GM12878 (cell line): ENCODE results near the gene IGF2BP1. TPM values are rescaled to one million over a fixed set of nuclear protein-coding genes. Genes with fewer than 3 reads are reported as not detected.

Experiments
- ATAC-seq: fragments of 200-7000 bp; cut with Tn5 transposase; 3 replicates; pipeline ENCODE4 v1.9.1; 2020; ENCODE audit warnings: mild to moderate bottlenecking, moderate library complexity
- BruUV-seq: library from RNA; stranded (reverse); fragments of 400-500 nt; replicated peaks from 2 replicates; lab custom pipeline; 2021; lab: Mats Ljungman, UMichigan
- CTCF ChIA-PET: fragments of 300-600 bp; sonication (Branson Sonifier 250); formaldehyde crosslinking; extraction: SDS; loops from one replicate; lab custom pipeline; 2021; ENCODE audit warnings: inconsistent platforms; lab: Yijun Ruan, JAX
- POLR2A ChIA-PET: fragments of 350-600 bp; formaldehyde crosslinking; extraction: SDS; loops from one replicate; lab custom pipeline; 2021; ENCODE audit warnings: inconsistent platforms; lab: Charles Lee
- RAD21 ChIA-PET: fragments of 300-600 bp; sonication (Branson Sonifier 250); formaldehyde crosslinking; loops from one replicate; lab custom pipeline; 2023; ENCODE audit warnings: antibody characterized with exemption; ENCODE audit not compliant: unreplicated experiment; lab: Charles Lee
- SMC1A ChIA-PET: fragments of 300-600 bp; sonication (Branson Sonifier 250); formaldehyde crosslinking; loops from one replicate; lab custom pipeline; 2023; ENCODE audit not compliant: unreplicated experiment, uncharacterized antibody; lab: Charles Lee
- DNase-seq: peaks from one replicate; pipeline ENCODE4 v3.0.0-alpha.2; 2011; ENCODE audit warnings: low read depth, low spot score
- FAIRE-seq: peaks from 3 replicates; lab custom pipeline; 2011; peaks lifted over from hg19 to GRCh38; lab: Jason Lieb, UNC
- H2AFZ ChIP-seq: 2 replicates; pipeline ENCODE4 v1.6.0; 2011; ENCODE audit warnings: low read depth, low read length, control low read depth; ENCODE audit not compliant: control insufficient read depth
- H3K27ac ChIP-seq: 2 replicates; pipeline ENCODE4 v1.5.1; 2011; ENCODE audit warnings: control low read depth; ENCODE audit not compliant: control insufficient read depth, insufficient read depth
- H3K27me3 ChIP-seq, 2 experiments: replicated peaks in 1 of 2; 2 replicates each; pipeline versions ENCODE4 v1.6.0 to v1.6.1; 2011; ENCODE audit warnings: low read length in 1 of 2; ENCODE audit not compliant: control insufficient read depth in 2 of 2, insufficient read depth in 2 of 2
- H3K36me3 ChIP-seq, 2 experiments: 2 replicates each; pipeline ENCODE4 v1.5.1; 2011; ENCODE audit warnings: low read length in 1 of 2; ENCODE audit not compliant: control insufficient read depth in 2 of 2, insufficient read depth in 2 of 2
- H3K4me1 ChIP-seq: 2 replicates; pipeline ENCODE4 v1.6.1; 2011; ENCODE audit warnings: mild to moderate bottlenecking, low read length, moderate library complexity, mixed read lengths; ENCODE audit not compliant: control insufficient read depth, insufficient read depth
- H3K4me2 ChIP-seq: 2 replicates; pipeline ENCODE4 v1.6.0; 2011; ENCODE audit warnings: control low read depth; ENCODE audit not compliant: control insufficient read depth, insufficient read depth
- H3K4me3 ChIP-seq: fragments of 200-600 bp; sonication (generic); 2 replicates; pipeline ENCODE4 v1.5.1; 2016
- H3K79me2 ChIP-seq: 2 replicates; pipeline ENCODE4 v1.6.0; 2011; ENCODE audit warnings: low read length; ENCODE audit not compliant: control insufficient read depth, insufficient read depth
- H3K9ac ChIP-seq: 2 replicates; pipeline ENCODE4 v1.8.0; 2011; ENCODE audit warnings: low read length, control low read depth, mixed read lengths; ENCODE audit not compliant: control insufficient read depth, insufficient read depth
- H3K9me3 ChIP-seq: replicated peaks from 3 replicates; pipeline ENCODE4 v1.5.1; 2011; ENCODE audit warnings: mild to moderate bottlenecking, low read length; ENCODE audit not compliant: control insufficient read depth, insufficient read depth
- H4K20me1 ChIP-seq: 2 replicates; pipeline ENCODE4 v1.6.0; 2011; ENCODE audit not compliant: control insufficient read depth, insufficient read depth
- BRCA1 ChIP-seq: IDR thresholded peaks from 2 replicates; pipeline ENCODE4 v1.6.1; 2011; ENCODE audit warnings: low read depth, low read length, improper control_type of control experiment
- CHD1 ChIP-seq: IDR thresholded peaks from 2 replicates; pipeline ENCODE4 v1.6.1; 2012; ENCODE audit warnings: low read depth, low read length, improper control_type of control experiment
- EP300 ChIP-seq, 2 experiments: fragments of 150-350 bp in 1 of 2; IDR thresholded peaks; 2 replicates each; pipeline ENCODE4 v1.6.1; 2011 to 2012; ENCODE audit warnings: low read depth in 2 of 2, low read length in 2 of 2, borderline replicate concordance in 1 of 2, improper control_type of control experiment in 1 of 2, inconsistent platforms in 1 of 2; ENCODE audit not compliant: control insufficient read depth in 1 of 2
- GABPA ChIP-seq: IDR thresholded peaks from 2 replicates; pipeline ENCODE4 v1.6.1; 2014; ENCODE audit warnings: antibody characterized with exemption, low read depth, mild to moderate bottlenecking, inconsistent platforms
- HDGF ChIP-seq: fragments of 450-650 bp; IDR thresholded peaks from 2 replicates; pipeline ENCODE4 v1.6.1; 2016; ENCODE audit warnings: antibody characterized with exemption
- IKZF1 ChIP-seq: fragments of 450-650 bp; conservative IDR thresholded peaks from 2 replicates; pipeline ENCODE4 v1.6.1; 2017; ENCODE audit warnings: antibody characterized with exemption, mild to moderate bottlenecking
- POLR2AphosphoS2 ChIP-seq: IDR thresholded peaks from 2 replicates; pipeline ENCODE4 v1.6.1; 2011; ENCODE audit warnings: low read depth, mild to moderate bottlenecking, low read length, improper control_type of control experiment, moderate library complexity
- STAT1 ChIP-seq: fragments of 450-650 bp; conservative IDR thresholded peaks from 2 replicates; pipeline ENCODE4 v1.6.1; 2014; ENCODE audit warnings: antibody characterized with exemption, mild to moderate bottlenecking
- ZSCAN29 ChIP-seq: fragments of 450-650 bp; IDR thresholded peaks from 2 replicates; pipeline ENCODE4 v1.6.1; 2017; ENCODE audit warnings: mild to moderate bottlenecking, moderate library complexity
- WGBS: methylation state at CpG from one replicate; pipeline ENCODE4 v1.1.6; 2016; ENCODE audit warnings: low lambda C conversion rate; ENCODE audit not compliant: insufficient replicate concordance, insufficient coverage; ENCODE audit errors: missing lambda C conversion rate; 5-methylcytosine and 5-hydroxymethylcytosine counted together
- in situ Hi-C: fragments of 300-500 bp; cut with MboI; formaldehyde crosslinking; loops from 9 replicates; pipeline ENCODE4 v1.14.3; 2018; ENCODE audit warnings: mixed read lengths
- intact Hi-C: fragments of 100-400 bp; cut with micrococcal nuclease; formaldehyde crosslinking; loops from one replicate; pipeline ENCODE4 v1.14.2; 2022; ENCODE audit not compliant: unreplicated experiment
- polyA plus RNA-seq, 11 experiments: library from polyadenylated mRNA; depleted of rRNA in 4 of 11; unstranded in 6 of 11; stranded (reverse) in 5 of 11; fragments of >200 nt; fragmentation: Nextera tagmentation in 4 of 11; fragmentation: Illumina TruSeq in 1 of 11; extraction: Ambion mirVana in 4 of 11; extraction: Trizol in 1 of 11; gene quantifications; 1 replicate in 1 of 11; 2 replicates in 10 of 11; pipeline versions ENCODE4 v1.2.1 to v1.2.3, GENCODE V29; 2011 to 2016; ENCODE audit warnings: inconsistent platforms in 2 of 11, missing spikeins in 2 of 11, low read depth in 1 of 11
- total RNA-seq, 4 experiments: library from RNA; depleted of rRNA in 3 of 4; stranded (reverse); fragments of >200 nt in 3 of 4; fragmentation: Illumina TruSeq in 1 of 4; extraction: Trizol in 1 of 4; gene quantifications; 2 replicates each; pipeline versions ENCODE4 v1.2.1 to v1.2.3, GENCODE V29; 2013 to 2021
- TF ChIP-seq, protein P1 (sequence below): fragments of 450-650 bp; IDR thresholded peaks from 2 replicates; pipeline ENCODE4 v1.6.1; 2016; ENCODE audit warnings: mild to moderate bottlenecking, moderate library complexity, borderline replicate concordance
- TF ChIP-seq, protein P2 (sequence below): IDR thresholded peaks from 2 replicates; pipeline ENCODE4 v1.6.1; 2012; ENCODE audit warnings: mild to moderate bottlenecking, low read depth, low read length
- TF ChIP-seq, protein P3 (sequence below): fragments of 450-650 bp; formaldehyde crosslinking; IDR thresholded peaks from 2 replicates; pipeline ENCODE4 v1.4.0; 2022; ENCODE audit warnings: mild to moderate bottlenecking, moderate library complexity

Gene IGF2BP1
- total and polyA plus RNA-seq, 10 of the 15 experiments (the other 5 are each of a cell fraction or from before 2014, with no cell fraction given), result 0.04 to 2.4 (median 0.13) TPM; not detected in 1

DNA sequence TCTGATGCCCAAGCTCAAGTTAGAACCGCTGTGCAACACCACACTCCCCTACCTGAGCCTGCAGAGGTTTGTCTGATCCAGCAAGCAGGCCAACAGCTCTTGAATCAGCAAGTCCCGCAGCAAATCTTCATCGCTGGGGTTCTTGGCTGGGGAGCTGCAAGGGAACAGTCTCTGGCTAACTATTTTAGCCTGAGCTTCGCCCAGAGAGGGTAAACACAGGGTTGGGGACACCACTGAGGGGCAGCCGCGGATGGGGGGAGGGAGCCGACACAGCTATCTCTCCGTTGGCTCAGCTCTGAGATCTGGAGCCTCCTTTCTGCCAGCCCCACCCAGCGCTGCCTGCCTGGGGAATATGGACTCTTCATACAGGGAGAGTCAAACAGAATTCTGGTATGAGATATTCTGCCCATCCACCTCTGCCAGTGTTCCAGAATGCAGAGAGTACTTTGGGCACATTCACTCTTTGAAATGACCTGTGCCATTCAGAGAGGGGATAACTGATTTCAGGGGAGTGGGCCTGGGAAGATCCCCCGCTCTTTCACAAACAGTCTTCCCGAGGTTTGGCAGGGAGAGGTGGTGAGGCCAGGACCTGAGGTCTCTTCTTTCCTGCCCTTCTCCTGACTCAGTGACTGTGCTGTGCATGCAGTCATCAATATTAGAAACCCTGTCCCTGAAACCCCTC, 36.2 kb upstream of the IGF2BP1 start:
- Histone ChIP-seq H3K9me3 (no peaks in the 10 kb centered on the region), H3K4me3 (no peak overlapping the region), H3K79me2 (no peaks in the 10 kb centered on the region), H3K4me1 (no peaks in the 10 kb centered on the region), H3K4me2 (no peak overlapping the region), H3K9ac (no peak overlapping the region), H2AFZ (no peak overlapping the region), H4K20me1 (no peaks in the 10 kb centered on the region), H3K27ac (no peak overlapping the region), H3K27me3 (peaks cover 3 to 8% of the 10 kb centered on the region in 2 experiments), H3K36me3 (no peaks in the 10 kb centered on the region)
- ChIA-PET CTCF (interaction anchor here (0.6 to 1.4 kb wide), 3 partner anchors 10 to 72 kb away, joined by 3 to 6 read pairs (median 3); no protein-coding TSS in a partner anchor), POLR2A (interaction anchor here (0.5 kb wide), 1 partner anchor 57 kb away, joined by 5 read pairs; no protein-coding TSS in a partner anchor), RAD21 (interaction anchor here (0.6 to 1.1 kb wide), 2 partner anchors 72 to 1931 kb away, joined by 4 read pairs; no protein-coding TSS in a partner anchor), SMC1A (interaction anchor here (0.6 to 0.9 kb wide), 2 partner anchors 33 to 1240 kb away, joined by 3 read pairs; partner anchors contain the start of gene COL1A1)
- DNase-seq (no peak), ATAC-seq (no peak; the same call in 2 of the 3 replicates), FAIRE-seq (no peak)
- BruUV-seq, result no TSS peak
- intact Hi-C loops, result no loop called here
- in situ Hi-C loops, result no loop called here
- 6% methylated on average over 11 of the region's 11 CpGs for WGBS
- TF ChIP-seq POLR2AphosphoS2 (no peak), ZSCAN29 (no peak), HDGF (no peak), GABPA (no peak), EP300 (IDR thresholded peaks at IDR 0.05; ENCODE audit: borderline replicate concordance in 1 of 2, control insufficient read depth in 1 of 2, low read depth in 2 of 2, low read length in 2 of 2) (no peak), CHD1 (no peak), IKZF1 (no peak), STAT1 (no peak), BRCA1 (no peak)
- TF ChIP-seq, protein P1, sequence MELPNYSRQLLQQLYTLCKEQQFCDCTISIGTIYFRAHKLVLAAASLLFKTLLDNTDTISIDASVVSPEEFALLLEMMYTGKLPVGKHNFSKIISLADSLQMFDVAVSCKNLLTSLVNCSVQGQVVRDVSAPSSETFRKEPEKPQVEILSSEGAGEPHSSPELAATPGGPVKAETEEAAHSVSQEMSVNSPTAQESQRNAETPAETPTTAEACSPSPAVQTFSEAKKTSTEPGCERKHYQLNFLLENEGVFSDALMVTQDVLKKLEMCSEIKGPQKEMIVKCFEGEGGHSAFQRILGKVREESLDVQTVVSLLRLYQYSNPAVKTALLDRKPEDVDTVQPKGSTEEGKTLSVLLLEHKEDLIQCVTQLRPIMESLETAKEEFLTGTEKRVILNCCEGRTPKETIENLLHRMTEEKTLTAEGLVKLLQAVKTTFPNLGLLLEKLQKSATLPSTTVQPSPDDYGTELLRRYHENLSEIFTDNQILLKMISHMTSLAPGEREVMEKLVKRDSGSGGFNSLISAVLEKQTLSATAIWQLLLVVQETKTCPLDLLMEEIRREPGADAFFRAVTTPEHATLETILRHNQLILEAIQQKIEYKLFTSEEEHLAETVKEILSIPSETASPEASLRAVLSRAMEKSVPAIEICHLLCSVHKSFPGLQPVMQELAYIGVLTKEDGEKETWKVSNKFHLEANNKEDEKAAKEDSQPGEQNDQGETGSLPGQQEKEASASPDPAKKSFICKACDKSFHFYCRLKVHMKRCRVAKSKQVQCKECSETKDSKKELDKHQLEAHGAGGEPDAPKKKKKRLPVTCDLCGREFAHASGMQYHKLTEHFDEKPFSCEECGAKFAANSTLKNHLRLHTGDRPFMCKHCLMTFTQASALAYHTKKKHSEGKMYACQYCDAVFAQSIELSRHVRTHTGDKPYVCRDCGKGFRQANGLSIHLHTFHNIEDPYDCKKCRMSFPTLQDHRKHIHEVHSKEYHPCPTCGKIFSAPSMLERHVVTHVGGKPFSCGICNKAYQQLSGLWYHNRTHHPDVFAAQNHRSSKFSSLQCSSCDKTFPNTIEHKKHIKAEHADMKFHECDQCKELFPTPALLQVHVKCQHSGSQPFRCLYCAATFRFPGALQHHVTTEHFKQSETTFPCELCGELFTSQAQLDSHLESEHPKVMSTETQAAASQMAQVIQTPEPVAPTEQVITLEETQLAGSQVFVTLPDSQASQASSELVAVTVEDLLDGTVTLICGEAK, result no peak
- TF ChIP-seq, protein P2, sequence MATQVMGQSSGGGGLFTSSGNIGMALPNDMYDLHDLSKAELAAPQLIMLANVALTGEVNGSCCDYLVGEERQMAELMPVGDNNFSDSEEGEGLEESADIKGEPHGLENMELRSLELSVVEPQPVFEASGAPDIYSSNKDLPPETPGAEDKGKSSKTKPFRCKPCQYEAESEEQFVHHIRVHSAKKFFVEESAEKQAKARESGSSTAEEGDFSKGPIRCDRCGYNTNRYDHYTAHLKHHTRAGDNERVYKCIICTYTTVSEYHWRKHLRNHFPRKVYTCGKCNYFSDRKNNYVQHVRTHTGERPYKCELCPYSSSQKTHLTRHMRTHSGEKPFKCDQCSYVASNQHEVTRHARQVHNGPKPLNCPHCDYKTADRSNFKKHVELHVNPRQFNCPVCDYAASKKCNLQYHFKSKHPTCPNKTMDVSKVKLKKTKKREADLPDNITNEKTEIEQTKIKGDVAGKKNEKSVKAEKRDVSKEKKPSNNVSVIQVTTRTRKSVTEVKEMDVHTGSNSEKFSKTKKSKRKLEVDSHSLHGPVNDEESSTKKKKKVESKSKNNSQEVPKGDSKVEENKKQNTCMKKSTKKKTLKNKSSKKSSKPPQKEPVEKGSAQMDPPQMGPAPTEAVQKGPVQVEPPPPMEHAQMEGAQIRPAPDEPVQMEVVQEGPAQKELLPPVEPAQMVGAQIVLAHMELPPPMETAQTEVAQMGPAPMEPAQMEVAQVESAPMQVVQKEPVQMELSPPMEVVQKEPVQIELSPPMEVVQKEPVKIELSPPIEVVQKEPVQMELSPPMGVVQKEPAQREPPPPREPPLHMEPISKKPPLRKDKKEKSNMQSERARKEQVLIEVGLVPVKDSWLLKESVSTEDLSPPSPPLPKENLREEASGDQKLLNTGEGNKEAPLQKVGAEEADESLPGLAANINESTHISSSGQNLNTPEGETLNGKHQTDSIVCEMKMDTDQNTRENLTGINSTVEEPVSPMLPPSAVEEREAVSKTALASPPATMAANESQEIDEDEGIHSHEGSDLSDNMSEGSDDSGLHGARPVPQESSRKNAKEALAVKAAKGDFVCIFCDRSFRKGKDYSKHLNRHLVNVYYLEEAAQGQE, result no peak
- TF ChIP-seq, protein P3, sequence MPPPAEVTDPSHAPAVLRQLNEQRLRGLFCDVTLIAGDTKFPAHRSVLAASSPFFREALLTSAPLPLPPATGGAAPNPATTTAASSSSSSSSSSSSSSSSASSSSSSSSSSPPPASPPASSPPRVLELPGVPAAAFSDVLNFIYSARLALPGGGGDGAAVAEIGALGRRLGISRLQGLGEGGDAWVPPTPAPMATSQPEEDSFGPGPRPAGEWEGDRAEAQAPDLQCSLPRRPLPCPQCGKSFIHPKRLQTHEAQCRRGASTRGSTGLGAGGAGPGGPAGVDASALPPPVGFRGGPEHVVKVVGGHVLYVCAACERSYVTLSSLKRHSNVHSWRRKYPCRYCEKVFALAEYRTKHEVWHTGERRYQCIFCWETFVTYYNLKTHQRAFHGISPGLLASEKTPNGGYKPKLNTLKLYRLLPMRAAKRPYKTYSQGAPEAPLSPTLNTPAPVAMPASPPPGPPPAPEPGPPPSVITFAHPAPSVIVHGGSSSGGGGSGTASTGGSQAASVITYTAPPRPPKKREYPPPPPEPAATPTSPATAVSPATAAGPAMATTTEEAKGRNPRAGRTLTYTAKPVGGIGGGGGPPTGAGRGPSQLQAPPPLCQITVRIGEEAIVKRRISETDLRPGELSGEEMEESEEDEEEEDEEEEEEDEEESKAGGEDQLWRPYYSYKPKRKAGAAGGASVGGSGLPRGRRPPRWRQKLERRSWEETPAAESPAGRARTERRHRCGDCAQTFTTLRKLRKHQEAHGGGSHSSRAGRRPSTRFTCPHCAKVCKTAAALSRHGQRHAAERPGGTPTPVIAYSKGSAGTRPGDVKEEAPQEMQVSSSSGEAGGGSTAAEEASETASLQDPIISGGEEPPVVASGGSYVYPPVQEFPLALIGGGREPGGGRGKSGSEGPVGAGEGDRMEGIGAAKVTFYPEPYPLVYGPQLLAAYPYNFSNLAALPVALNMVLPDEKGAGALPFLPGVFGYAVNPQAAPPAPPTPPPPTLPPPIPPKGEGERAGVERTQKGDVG (CRISPR knock-in tag), result no peak
